ENCODE data around the gene RTF1. TPM values are rescaled to one million over a fixed set of nuclear protein-coding genes. Genes with fewer than 3 reads are reported as not detected.

Gene RTF1
- total and polyA plus RNA-seq, 2 donors (not counting 3 experiments of a cell fraction or from before 2014, with no cell fraction given), result 19.2 to 40.6 TPM

DNA sequence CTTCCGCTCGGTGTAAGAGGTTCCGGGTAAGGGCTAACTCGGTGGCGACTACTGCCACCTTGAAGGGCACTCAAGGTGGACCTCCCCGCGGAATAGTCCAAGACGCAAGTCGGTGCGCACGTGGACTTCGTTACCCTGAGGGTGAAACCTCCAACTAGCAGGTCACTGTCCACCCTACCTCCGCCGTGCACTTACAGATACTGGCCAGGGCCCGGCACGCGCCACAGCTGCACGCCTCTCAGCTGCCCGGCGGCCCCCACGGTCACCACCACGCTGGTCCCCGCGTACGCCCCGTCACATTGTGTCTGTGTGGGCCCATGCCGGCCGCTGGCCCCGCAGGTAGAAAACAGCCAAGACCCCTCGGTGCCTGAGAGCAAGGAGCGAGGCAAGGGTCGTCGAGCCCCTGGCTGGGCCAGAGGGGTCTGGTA is 95.6 kb downstream of the RTF1 start:
- Histone ChIP-seq H4K20me1 (replicated peaks; ENCODE audit: control insufficient read depth, extremely low read depth, insufficient read depth, low read length) (no peaks in the 10 kb centered on the region), H3K4me3 (replicated peaks in 1 of 3; ENCODE audit: insufficient read depth in 1 of 3, low read depth in 1 of 3, low read length in 3 of 3) (no peak overlapping the region), H3K4me2 (ENCODE audit: insufficient read depth, low read length) (peak overlapping the region; percentile 74), H2AFZ (ENCODE audit: low read depth, low read length) (no peak overlapping the region), H3K27ac (ENCODE audit: insufficient read depth, low read depth, low read length) (no peak overlapping the region), H3K79me2 (ENCODE audit: control insufficient read depth, insufficient read depth, low read length) (no peaks in the 10 kb centered on the region), H3K9me3 (replicated peaks; ENCODE audit: control insufficient read depth, insufficient read depth, low read length) (no peaks in the 10 kb centered on the region), H3K4me1 (ENCODE audit: control insufficient read depth, extremely low read depth, insufficient read depth, low read length) (peaks cover 8% of the 10 kb centered on the region), H3K9me1 (replicated peaks; ENCODE audit: control insufficient read depth, extremely low read depth, insufficient read depth, low read length) (no peaks in the 10 kb centered on the region), H3K27me3 (ENCODE audit: control insufficient read depth in 2 of 2, insufficient read depth in 2 of 2, low read length in 2 of 2) (peaks cover 37% of the 10 kb centered on the region in 2 experiments), H3K36me3 (ENCODE audit: control insufficient read depth in 2 of 2, extremely low read depth in 1 of 2, insufficient read depth in 2 of 2, low read length in 2 of 2) (no peaks in the 10 kb centered on the region), H3K9ac (replicated peaks; ENCODE audit: extremely low read depth, insufficient read depth, low read length) (no peak overlapping the region)
- DNase-seq (ENCODE audit: low read depth, low spot score) (no peak), FAIRE-seq (no peak)
- ChIA-PET POLR2A (no interaction called here), CTCF (interaction anchor here (2.5 kb wide), 1 partner anchor 47 kb away, joined by 10 read pairs; no protein-coding TSS in a partner anchor)
- dilution Hi-C loops (cut with MboI; ENCODE audit: extremely low pct_ligation_motif_present, low sequenced_read_pairs), result no loop called here
- no peak for TF ChIP-seq POLR2AphosphoS5 (IDR thresholded peaks at IDR 0.05; ENCODE audit: insufficient read depth, low read depth, low read length)
- peak; percentile 96 for TF ChIP-seq EZH2 (IDR thresholded peaks at IDR 0.05; ENCODE audit: borderline replicate concordance, low read depth, low read length, severe bottlenecking)
- no TSS peak for BruUV-seq (replicated peaks)
- intact Hi-C loops (cut with micrococcal nuclease), result no loop called here

DNA sequence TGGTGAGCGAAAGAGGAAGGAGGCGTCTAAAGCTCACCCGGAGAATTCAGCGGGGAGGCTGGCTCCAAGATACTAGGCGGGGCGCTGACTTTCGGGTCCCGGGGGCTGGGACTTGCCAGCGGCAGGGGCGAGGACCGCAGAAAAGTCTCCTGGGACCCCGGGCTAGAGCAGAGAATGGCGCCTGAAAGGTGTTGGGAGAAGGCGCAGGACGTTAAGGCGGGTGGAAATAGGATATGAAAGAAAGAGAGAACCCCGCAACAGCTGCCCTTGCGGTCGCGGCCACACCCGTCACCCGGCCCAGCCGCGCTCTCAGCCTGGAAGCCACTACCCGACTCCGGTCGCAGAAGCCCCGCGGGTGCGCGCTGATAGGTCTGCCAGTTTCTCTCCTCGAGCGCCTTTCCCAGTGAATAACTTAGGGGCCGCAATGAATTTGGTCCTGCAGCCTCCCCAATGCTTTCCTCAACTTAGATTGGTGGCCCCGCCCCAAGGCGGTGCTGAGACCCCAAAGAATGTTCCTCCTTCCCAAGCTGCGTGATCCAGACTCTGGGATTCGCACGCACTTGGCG is 96.1 kb downstream of the RTF1 start:
- DNase-seq (ENCODE audit: low read depth, low spot score), result no peak
- Histone ChIP-seq H3K9ac (replicated peaks; ENCODE audit: extremely low read depth, insufficient read depth, low read length) (no peak overlapping the region), H3K4me2 (ENCODE audit: insufficient read depth, low read length) (peak overlapping the region; percentile 74), H3K9me3 (replicated peaks; ENCODE audit: control insufficient read depth, insufficient read depth, low read length) (no peaks in the 10 kb centered on the region), H3K27ac (ENCODE audit: insufficient read depth, low read depth, low read length) (no peak overlapping the region), H3K36me3 (ENCODE audit: control insufficient read depth in 2 of 2, extremely low read depth in 1 of 2, insufficient read depth in 2 of 2, low read length in 2 of 2) (no peaks in the 10 kb centered on the region), H4K20me1 (replicated peaks; ENCODE audit: control insufficient read depth, extremely low read depth, insufficient read depth, low read length) (no peaks in the 10 kb centered on the region), H3K9me1 (replicated peaks; ENCODE audit: control insufficient read depth, extremely low read depth, insufficient read depth, low read length) (no peaks in the 10 kb centered on the region), H3K4me3 (replicated peaks in 1 of 3; ENCODE audit: insufficient read depth in 1 of 3, low read depth in 1 of 3, low read length in 3 of 3) (peak overlapping the region in 1 of 3 experiments; percentile 0), H3K79me2 (ENCODE audit: control insufficient read depth, insufficient read depth, low read length) (no peaks in the 10 kb centered on the region), H3K4me1 (ENCODE audit: control insufficient read depth, extremely low read depth, insufficient read depth, low read length) (peaks cover 8% of the 10 kb centered on the region), H2AFZ (ENCODE audit: low read depth, low read length) (peak overlapping the region; percentile 3), H3K27me3 (ENCODE audit: control insufficient read depth in 2 of 2, insufficient read depth in 2 of 2, low read length in 2 of 2) (peaks cover 37% of the 10 kb centered on the region in 2 experiments)
- TF ChIP-seq POLR2AphosphoS5 (IDR thresholded peaks at IDR 0.05; ENCODE audit: insufficient read depth, low read depth, low read length), result no peak
- no peak for TF ChIP-seq FOS (IDR thresholded peaks at IDR 0.05; ENCODE audit: borderline replicate concordance, insufficient read depth, low read length)
- TF ChIP-seq POLR2A (IDR thresholded peaks at IDR 0.05; ENCODE audit: low read depth, low read length), result no peak
- no peak for TF ChIP-seq GATA2 (IDR thresholded peaks at IDR 0.05; ENCODE audit: insufficient read depth, insufficient read length, low read depth, low read length)
- TF ChIP-seq EZH2 (IDR thresholded peaks at IDR 0.05; ENCODE audit: borderline replicate concordance, low read depth, low read length, severe bottlenecking), result peak; percentile 56
- TF ChIP-seq, protein P1, sequence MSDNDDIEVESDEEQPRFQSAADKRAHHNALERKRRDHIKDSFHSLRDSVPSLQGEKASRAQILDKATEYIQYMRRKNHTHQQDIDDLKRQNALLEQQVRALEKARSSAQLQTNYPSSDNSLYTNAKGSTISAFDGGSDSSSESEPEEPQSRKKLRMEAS (IDR thresholded peaks at IDR 0.05; ENCODE audit: insufficient read depth, insufficient read length), result no peak
- POLR2A ChIA-PET, result no interaction called here
- CTCF ChIA-PET, result interaction anchor here (2.5 kb wide), 1 partner anchor 47 kb away, joined by 10 read pairs; no protein-coding TSS in a partner anchor
- no TSS peak for BruUV-seq (replicated peaks)
- dilution Hi-C loops (cut with MboI; ENCODE audit: extremely low pct_ligation_motif_present, low sequenced_read_pairs), result no loop called here
- intact Hi-C loops (cut with micrococcal nuclease), result no loop called here
- no peak for FAIRE-seq

Measured in endothelial cell of umbilical vein (primary cell).